A673 (cell line): Measurements from ENCODE around the gene HS3ST5. TPM values are rescaled to one million over a fixed set of nuclear protein-coding genes. Genes with fewer than 3 reads are reported as not detected.
"Not testable (repeated sequence)": the region's sequence is repeated elsewhere in the genome, so short reads cannot be mapped to it uniquely, and the experiment has no call there.

ENCODE experiments used
- BruUV-seq: library from RNA; stranded (reverse); fragments of 400-500 nt; replicated peaks from 2 replicates; lab custom pipeline; 2021; lab: Mats Ljungman, UMichigan
- CTCF ChIA-PET: fragments of 300-600 bp; sonication (Branson Sonifier 250); formaldehyde crosslinking; loops from one replicate; lab custom pipeline; 2022; ENCODE audit warnings: antibody characterized with exemption; lab: Charles Lee
- POLR2A ChIA-PET: fragments of 300-600 bp; sonication (Branson Sonifier 250); formaldehyde crosslinking; loops from one replicate; lab custom pipeline; 2022; ENCODE audit warnings: antibody characterized with exemption; ENCODE audit not compliant: low non-redundant PET; lab: Charles Lee
- DNase-seq: peaks from one replicate; pipeline ENCODE4 v3.0.0-alpha.2; 2015; ENCODE audit warnings: low spot score
- H3K27ac ChIP-seq: fragments of 200-600 bp; sonication (generic); 2 replicates; pipeline ENCODE4 v1.5.1; 2016; ENCODE audit warnings: mixed run types, low read depth, mild to moderate bottlenecking, mixed read lengths, antibody characterized with exemption, low read length; ENCODE audit not compliant: poor library complexity, severe bottlenecking
- H3K27me3 ChIP-seq: fragments of 200-600 bp; sonication (generic); replicated peaks from 2 replicates; pipeline ENCODE4 v1.6.1; 2017; ENCODE audit warnings: mixed run types, low read depth, mild to moderate bottlenecking, mixed read lengths, antibody characterized with exemption, low read length; ENCODE audit not compliant: insufficient read depth, poor library complexity
- H3K36me3 ChIP-seq: fragments of 200-600 bp; sonication (generic); 2 replicates; pipeline ENCODE4 v1.6.1; 2016; ENCODE audit warnings: mixed run types, mild to moderate bottlenecking, mixed read lengths, antibody characterized with exemption, low read length; ENCODE audit not compliant: insufficient read depth, poor library complexity, severe bottlenecking
- H3K4me1 ChIP-seq: fragments of 200-600 bp; sonication (generic); 2 replicates; pipeline ENCODE4 v1.6.1; 2017; ENCODE audit warnings: mixed run types, mild to moderate bottlenecking, mixed read lengths, antibody characterized with exemption, low read length; ENCODE audit not compliant: insufficient read depth, poor library complexity, severe bottlenecking
- H3K4me3 ChIP-seq: fragments of 200-600 bp; sonication (generic); 2 replicates; pipeline ENCODE4 v1.5.1; 2016; ENCODE audit warnings: low read depth, mixed run types, mild to moderate bottlenecking, mixed read lengths, low read length; ENCODE audit not compliant: poor library complexity, severe bottlenecking
- H3K9me3 ChIP-seq: fragments of 200-600 bp; sonication (generic); 2 replicates; pipeline ENCODE4 v1.6.1; 2016; ENCODE audit warnings: mixed run types, low read depth, mild to moderate bottlenecking, mixed read lengths, antibody characterized with exemption, low read length; ENCODE audit not compliant: poor library complexity, severe bottlenecking
- CTCF ChIP-seq: fragments of 300-800, 200-600 bp; sonication (generic); conservative IDR thresholded peaks from 2 replicates; pipeline ENCODE4 v1.5.1; 2017; ENCODE audit warnings: low read depth, mild to moderate bottlenecking, antibody characterized with exemption, low read length, moderate library complexity, mixed read lengths
- EZH2 ChIP-seq: fragments of 200-600 bp; sonication (generic); IDR thresholded peaks from 2 replicates; pipeline ENCODE4 v1.6.1; 2017; ENCODE audit warnings: borderline replicate concordance, low read depth, mild to moderate bottlenecking, mixed read lengths, antibody characterized with exemption, low read length; ENCODE audit not compliant: poor library complexity, severe bottlenecking
- intact Hi-C: fragments of 100-400 bp; cut with micrococcal nuclease; formaldehyde crosslinking; loops from one replicate; pipeline ENCODE4 v1.10.0; 2022; ENCODE audit not compliant: unreplicated experiment
- total RNA-seq: library from RNA; stranded (reverse); gene quantifications from 2 replicates; pipeline ENCODE4 v1.2.3, GENCODE V29; 2021

HS3ST5 gene
- total RNA-seq, 1 experiment from 2014 or later = not detected

GRCh38 chr6:114052141-114052540 is 290.7 kb downstream of the HS3ST5 start:
- CTCF ChIA-PET = no interaction called here
- POLR2A ChIA-PET = no interaction called here
- no peak for DNase-seq

GRCh38 chr6:114051031-114051430 is 291.8 kb downstream of the HS3ST5 start:
- intact Hi-C loops = no loop called here
- no TSS peak for BruUV-seq
- no peaks in the 10 kb centered on the region for H3K4me1 ChIP-seq

More at GRCh38 chr6:114052141-114052540, 290.7 kb downstream of the HS3ST5 start:
- Histone ChIP-seq H3K4me3 (no peak overlapping the region), H3K27ac (no peak overlapping the region), H3K4me1 (no peaks in the 10 kb centered on the region), H3K9me3 (no peaks in the 10 kb centered on the region), H3K36me3 (no peaks in the 10 kb centered on the region), H3K27me3 (peaks cover 6% of the 10 kb centered on the region)
- TF ChIP-seq EZH2 (no peak), CTCF (no peak)
- intact Hi-C loops = no loop called here
- no TSS peak for BruUV-seq

GRCh38 chr6:114049367-114049966 is 293.4 kb downstream of the HS3ST5 start:
- Histone ChIP-seq H3K27me3 (peaks cover 6% of the 10 kb centered on the region), H3K4me1 (no peaks in the 10 kb centered on the region), H3K36me3 (no peaks in the 10 kb centered on the region), H3K4me3 (no peak overlapping the region), H3K27ac (no peak overlapping the region), H3K9me3 (no peaks in the 10 kb centered on the region)
- intact Hi-C loops = no loop called here
- ChIA-PET POLR2A (no interaction called here), CTCF (no interaction called here)
- no peak for DNase-seq
- TF ChIP-seq CTCF (no peak), EZH2 (no peak)
- BruUV-seq = no TSS peak

More at GRCh38 chr6:114051031-114051430, 291.8 kb downstream of the HS3ST5 start:
- no peak overlapping the region for H3K4me3 ChIP-seq
- no peak overlapping the region for H3K27ac ChIP-seq
- TF ChIP-seq CTCF (no peak), EZH2 (no peak)
- no peak for DNase-seq
- ChIA-PET POLR2A (no interaction called here), CTCF (no interaction called here)
- H3K27me3 ChIP-seq = peaks cover 6% of the 10 kb centered on the region
- H3K36me3 ChIP-seq = no peaks in the 10 kb centered on the region
- H3K9me3 ChIP-seq = no peaks in the 10 kb centered on the region

GRCh38 chr6:114044566-114044965 is 298.3 kb downstream of the HS3ST5 start:
- H3K4me1 ChIP-seq, H3K36me3 ChIP-seq, BruUV-seq, DNase-seq, H3K9me3 ChIP-seq, H3K4me3 ChIP-seq, POLR2A ChIA-PET, H3K27ac ChIP-seq, H3K27me3 ChIP-seq, CTCF ChIA-PET, intact Hi-C loops: not testable (repeated sequence)
